Keratinocyte (primary cell): Measurements from ENCODE around the gene PROM1.

ENCODE experiments used
- CTCF ChIP-seq, 3 experiments: IDR thresholded peaks in 1 of 3; conservative IDR thresholded peaks in 1 of 3; optimal IDR thresholded peaks in 1 of 3; 2 replicates in 2 of 3; 3 replicates in 1 of 3; pipeline versions ENCODE3 to v1.5.1; 2011; ENCODE audit warnings: low read length in 3 of 3, mild to moderate bottlenecking in 3 of 3, moderate library complexity in 2 of 3, control low read depth in 1 of 3, inconsistent platforms in 1 of 3; ENCODE audit not compliant: insufficient read depth in 2 of 3; ENCODE audit errors: extremely low read depth in 1 of 3
- EZH2 ChIP-seq: IDR thresholded peaks from one replicate; pipeline ENCODE4 v1.6.1; 2012; ENCODE audit warnings: inconsistent platforms, mild to moderate bottlenecking, low read length, moderate library complexity

GRCh38 chr4:15986907-15987306 is 96.9 kb downstream of the PROM1 start:
- TF ChIP-seq CTCF (optimal IDR thresholded peaks at IDR 0.05 in 1 of 3, IDR thresholded peaks at IDR 0.05 in 1 of 3, conservative IDR thresholded peaks at IDR 0.05 in 1 of 3; ENCODE audit: extremely low read depth in 1 of 3, insufficient read depth in 2 of 3, low read length in 3 of 3) = no peak
- no peak for TF ChIP-seq EZH2
